H7 (cell line): ENCODE results near the gene MBD3L1. TPM values are rescaled to one million over a fixed set of nuclear protein-coding genes. Genes with fewer than 3 reads are reported as not detected.
A peak's percentile ranks its signal among the peaks of the same experiment; 100 is the strongest.

Source experiments
- DNase-seq: peaks from one replicate; pipeline ENCODE4 v3.0.0; 2012
- H3K27me3 ChIP-seq: 2 replicates; pipeline ENCODE4 v1.6.0; 2011; ENCODE audit warnings: mild to moderate bottlenecking, low read length; ENCODE audit not compliant: control insufficient read depth, insufficient read depth
- H3K36me3 ChIP-seq: replicated peaks from 2 replicates; pipeline ENCODE4 v1.5.1; 2011; ENCODE audit warnings: low read length; ENCODE audit not compliant: control insufficient read depth, insufficient read depth
- H3K4me3 ChIP-seq: 2 replicates; pipeline ENCODE4 v1.5.1; 2011; ENCODE audit warnings: low read depth, mild to moderate bottlenecking, control low read depth, low read length, moderate library complexity; ENCODE audit not compliant: insufficient read depth
- total RNA-seq: library from RNA; depleted of rRNA; stranded (reverse); fragments of >200 nt; shearing (Covaris generic); gene quantifications from 2 replicates; pipeline ENCODE4 v1.2.3, GENCODE V29; 2014; rRNA removed

Gene MBD3L1
- total RNA-seq, 1 experiment from 2014 or later = not detected

- no peaks in the 10 kb centered on the region for H3K27me3 ChIP-seq
- H3K4me3 ChIP-seq = no peak overlapping the region
- H3K36me3 ChIP-seq = no peaks in the 10 kb centered on the region
- no peak for DNase-seq
Measured at GRCh38 chr19:8840708-8841107, 8.5 kb downstream of the MBD3L1 start.

GRCh38 chr19:8846819-8847218, 14.6 kb downstream of the MBD3L1 start:
- Histone ChIP-seq H3K36me3 (no peaks in the 10 kb centered on the region), H3K4me3 (no peak overlapping the region), H3K27me3 (no peaks in the 10 kb centered on the region)
- no peak for DNase-seq

DNA sequence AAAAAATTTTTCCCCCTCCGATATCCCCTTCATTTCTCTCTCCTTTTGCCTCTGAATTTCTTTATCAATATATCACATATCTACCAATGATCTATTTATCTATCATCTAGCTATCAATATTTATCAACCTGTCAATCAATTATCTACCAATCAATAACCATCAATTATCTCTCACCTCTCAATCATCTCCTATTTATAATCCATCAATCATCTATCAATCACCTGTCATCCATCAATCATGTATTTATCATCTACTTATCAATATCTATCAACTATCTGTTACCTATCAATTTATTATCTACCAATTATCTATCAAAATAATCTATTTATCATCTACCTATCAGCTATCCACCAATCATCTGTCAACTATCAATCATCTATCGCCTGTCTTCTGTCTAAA, 17.1 kb downstream of the MBD3L1 start:
- DNase-seq = no peak
- H3K27me3 ChIP-seq = no peaks in the 10 kb centered on the region
- H3K36me3 ChIP-seq = no peaks in the 10 kb centered on the region
- no peak overlapping the region for H3K4me3 ChIP-seq

DNA sequence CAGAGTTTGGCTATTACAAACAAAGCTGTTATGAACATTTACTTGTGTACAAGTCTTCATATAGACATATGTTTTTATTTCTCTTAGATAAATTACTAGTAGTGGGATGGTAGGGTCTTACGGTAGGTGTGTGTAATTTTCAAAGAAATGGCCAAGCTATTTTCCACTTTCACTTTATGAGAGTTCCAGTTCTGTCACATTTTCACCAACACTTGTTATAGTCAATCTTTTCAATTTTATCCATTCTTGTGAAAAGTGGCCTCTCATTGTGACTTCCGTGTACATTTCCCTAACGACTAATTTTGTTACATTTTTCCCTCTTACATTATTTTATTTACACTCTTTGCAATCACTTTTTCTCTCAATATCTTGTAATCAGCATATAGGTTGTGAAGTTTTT, 18.3 kb downstream of the MBD3L1 start:
- no peaks in the 10 kb centered on the region for H3K27me3 ChIP-seq
- no peak overlapping the region for H3K4me3 ChIP-seq
- DNase-seq = no peak
- no peaks in the 10 kb centered on the region for H3K36me3 ChIP-seq

- H3K36me3 ChIP-seq = no peaks in the 10 kb centered on the region
- no peaks in the 10 kb centered on the region for H3K27me3 ChIP-seq
- H3K4me3 ChIP-seq = no peak overlapping the region
- no peak for DNase-seq
Measured at GRCh38 chr19:8858260-8858659, 26.1 kb downstream of the MBD3L1 start.

- Histone ChIP-seq H3K27me3 (no peaks in the 10 kb centered on the region), H3K36me3 (no peaks in the 10 kb centered on the region)
Measured at GRCh38 chr19:8866344-8866743, 34.2 kb downstream of the MBD3L1 start.

DNA sequence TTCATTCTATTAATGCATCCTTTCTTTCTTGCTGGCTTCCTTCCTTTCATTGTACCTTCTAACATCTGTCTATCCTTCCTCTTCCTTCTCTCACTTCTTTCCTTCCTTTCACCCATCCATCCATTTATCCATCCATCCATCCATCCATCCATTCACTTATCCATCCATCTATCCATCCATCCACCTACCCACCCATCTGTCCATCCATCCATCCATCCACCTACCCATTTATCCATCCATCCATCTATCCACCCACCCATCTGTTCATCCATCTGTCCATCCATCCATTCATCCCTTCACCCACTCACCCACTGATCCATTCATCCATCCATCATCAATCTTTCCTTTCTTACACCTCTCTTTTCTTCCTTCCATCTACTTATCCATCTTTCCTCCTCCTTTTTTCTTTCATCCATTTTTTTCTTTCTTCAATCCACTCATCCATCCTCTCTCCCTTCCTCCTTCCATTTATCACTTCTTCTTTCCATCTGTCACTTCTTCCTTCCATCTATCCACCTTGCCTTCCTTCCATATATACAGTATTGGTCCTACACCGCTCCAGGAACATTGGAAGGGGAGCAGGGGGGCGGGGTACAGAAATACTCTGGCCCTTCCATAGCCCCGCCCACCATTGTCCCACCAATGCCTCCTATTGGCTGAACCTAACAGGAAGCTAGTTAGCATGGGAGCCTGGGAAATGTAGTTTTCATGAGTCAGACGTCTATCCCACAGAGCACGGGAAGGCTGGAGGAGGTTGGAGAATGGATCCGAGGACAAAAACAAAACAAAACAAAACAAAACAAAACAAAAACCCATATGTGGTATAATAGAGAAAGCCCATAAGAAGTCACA, 45.9 kb downstream of the MBD3L1 start:
- DNase-seq = no peak
- Histone ChIP-seq H3K4me3 (no peak overlapping the region), H3K36me3 (no peaks in the 10 kb centered on the region), H3K27me3 (no peaks in the 10 kb centered on the region)

More at GRCh38 chr19:8866344-8866743, 34.2 kb downstream of the MBD3L1 start:
- H3K4me3 ChIP-seq = no peak overlapping the region
- DNase-seq = no peak

DNA sequence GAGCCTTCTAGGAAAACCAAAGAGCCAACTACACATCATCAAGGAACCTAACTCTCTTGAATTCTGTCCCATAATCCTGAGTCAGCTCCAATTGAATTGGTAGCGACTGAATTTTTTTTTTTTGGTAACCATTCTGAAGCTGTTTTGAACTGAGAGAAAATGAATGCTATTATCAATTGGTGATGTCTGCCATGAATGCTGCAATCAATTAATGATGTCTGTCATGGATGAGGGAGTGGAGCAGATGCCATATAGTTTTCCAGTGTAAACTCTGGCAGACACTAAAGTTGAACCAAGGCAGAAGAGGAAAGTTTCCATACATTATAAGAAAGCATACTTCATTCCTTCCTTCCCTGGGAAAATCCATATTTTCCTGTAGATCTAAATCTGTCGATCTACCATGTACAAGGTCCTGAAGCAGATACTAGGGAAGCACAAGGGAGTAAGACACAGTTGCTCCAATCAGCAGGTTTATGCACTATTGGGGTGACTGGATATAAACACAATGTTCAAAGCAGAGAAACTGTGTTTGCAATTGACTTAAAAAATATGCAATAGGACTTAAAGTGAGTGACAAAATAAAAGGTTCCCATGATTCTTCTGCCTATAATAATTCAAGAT, 48.8 kb downstream of the MBD3L1 start:
- Histone ChIP-seq H3K27me3 (no peaks in the 10 kb centered on the region), H3K4me3 (no peak overlapping the region), H3K36me3 (no peaks in the 10 kb centered on the region)
- DNase-seq = no peak

GRCh38 chr19:8881512-8881911, 49.3 kb downstream of the MBD3L1 start:
- no peak for DNase-seq
- Histone ChIP-seq H3K27me3 (no peaks in the 10 kb centered on the region), H3K36me3 (no peaks in the 10 kb centered on the region), H3K4me3 (no peak overlapping the region)

DNA sequence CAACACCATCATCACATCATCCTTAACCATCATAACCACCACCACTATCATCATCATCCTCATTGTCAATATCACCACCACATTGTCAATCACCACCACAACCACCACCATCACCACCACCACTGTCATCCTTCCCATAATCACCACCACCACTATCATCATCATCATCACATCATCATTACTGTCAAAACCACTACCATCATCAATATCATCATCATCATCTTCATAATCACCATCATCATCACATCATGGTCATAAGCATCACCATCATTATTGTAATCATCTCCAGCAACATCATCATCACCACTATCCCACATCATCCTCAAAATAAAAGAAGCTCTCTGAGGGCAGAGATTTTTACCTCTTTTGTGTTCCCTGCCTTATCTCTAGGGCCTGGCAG, 52.2 kb downstream of the MBD3L1 start:
- peak; percentile 0 for DNase-seq
- Histone ChIP-seq H3K4me3 (no peak overlapping the region), H3K36me3 (no peaks in the 10 kb centered on the region), H3K27me3 (no peaks in the 10 kb centered on the region)

DNA sequence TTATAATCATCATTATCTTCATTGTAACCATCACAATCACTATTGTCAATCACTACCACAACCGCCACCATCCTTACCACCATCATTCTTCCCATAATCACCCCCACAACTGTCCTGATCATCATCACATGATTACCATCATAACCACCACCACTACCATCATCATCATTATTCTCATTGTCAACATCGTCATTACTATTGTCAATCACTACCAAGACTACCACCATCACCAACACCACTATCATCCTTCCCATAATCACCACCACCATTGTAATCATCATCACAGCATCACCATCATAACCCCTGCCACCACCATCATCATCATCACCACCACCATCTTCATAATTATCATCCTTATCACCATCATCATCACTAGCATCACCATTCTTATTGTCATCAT, 55.2 kb downstream of the MBD3L1 start:
- Histone ChIP-seq H3K4me3 (no peak overlapping the region), H3K27me3 (no peaks in the 10 kb centered on the region), H3K36me3 (no peaks in the 10 kb centered on the region)
- DNase-seq = no peak

GRCh38 chr19:8890260-8890659, 58.1 kb downstream of the MBD3L1 start:
- DNase-seq = no peak
- no peaks in the 10 kb centered on the region for H3K27me3 ChIP-seq
- no peak overlapping the region for H3K4me3 ChIP-seq
- no peaks in the 10 kb centered on the region for H3K36me3 ChIP-seq

Other genes with a start within 250 kb of the MBD3L1 start
- 23.2 and 32.9 TPM in 2 replicates for gene ADAMTS10, start 221.7 kb upstream of the MBD3L1 start, total RNA-seq
- gene NFILZ, start 201.7 kb upstream of the MBD3L1 start, total RNA-seq = not detected in 2 replicates
- not detected in 2 replicates for gene ACTL9, start 133.6 kb upstream of the MBD3L1 start, total RNA-seq
- not detected in 2 replicates for gene OR2Z1, start 110.7 kb upstream of the MBD3L1 start, total RNA-seq
- gene ZNF558, start 73 bp upstream of the MBD3L1 start, total RNA-seq = 12.8 and 16.9 TPM in 2 replicates
- not detected in 2 replicates for gene MUC16, start 178.0 kb downstream of the MBD3L1 start, total RNA-seq